ENCODE results near the gene LST1.

- TF ChIP-seq, protein P1, sequence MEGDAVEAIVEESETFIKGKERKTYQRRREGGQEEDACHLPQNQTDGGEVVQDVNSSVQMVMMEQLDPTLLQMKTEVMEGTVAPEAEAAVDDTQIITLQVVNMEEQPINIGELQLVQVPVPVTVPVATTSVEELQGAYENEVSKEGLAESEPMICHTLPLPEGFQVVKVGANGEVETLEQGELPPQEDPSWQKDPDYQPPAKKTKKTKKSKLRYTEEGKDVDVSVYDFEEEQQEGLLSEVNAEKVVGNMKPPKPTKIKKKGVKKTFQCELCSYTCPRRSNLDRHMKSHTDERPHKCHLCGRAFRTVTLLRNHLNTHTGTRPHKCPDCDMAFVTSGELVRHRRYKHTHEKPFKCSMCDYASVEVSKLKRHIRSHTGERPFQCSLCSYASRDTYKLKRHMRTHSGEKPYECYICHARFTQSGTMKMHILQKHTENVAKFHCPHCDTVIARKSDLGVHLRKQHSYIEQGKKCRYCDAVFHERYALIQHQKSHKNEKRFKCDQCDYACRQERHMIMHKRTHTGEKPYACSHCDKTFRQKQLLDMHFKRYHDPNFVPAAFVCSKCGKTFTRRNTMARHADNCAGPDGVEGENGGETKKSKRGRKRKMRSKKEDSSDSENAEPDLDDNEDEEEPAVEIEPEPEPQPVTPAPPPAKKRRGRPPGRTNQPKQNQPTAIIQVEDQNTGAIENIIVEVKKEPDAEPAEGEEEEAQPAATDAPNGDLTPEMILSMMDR (IDR thresholded peaks at IDR 0.05), result no peak
- TF ChIP-seq POLR2A (IDR thresholded peaks at IDR 0.05), result no peak
These were observed 46.3 kb downstream of the LST1 start for GRCh38 chr6:31632279-31632946.
